NB4 (cell line): ENCODE results near the gene COX8C.

Experiments
- CTCF ChIP-seq: IDR thresholded peaks from one replicate; pipeline ENCODE4 v1.5.1; 2012; ENCODE audit warnings: low read depth, low read length
- MAX ChIP-seq: IDR thresholded peaks from 2 replicates; pipeline ENCODE4 v1.6.1; 2011; ENCODE audit warnings: low read depth, low read length
- POLR2A ChIP-seq: IDR thresholded peaks from 2 replicates; pipeline ENCODE4 v1.6.1; 2011; ENCODE audit warnings: mild to moderate bottlenecking; ENCODE audit not compliant: insufficient read length; ENCODE audit errors: extremely low read depth

- TF ChIP-seq CTCF (no peak), POLR2A (no peak), MAX (no peak)
Measured at GRCh38 chr14:93369713-93370266, 22.8 kb downstream of the COX8C start.
